Keratinocyte (primary cell): ENCODE measurements around the gene RBMS3. TPM values are rescaled to one million over a fixed set of nuclear protein-coding genes. Genes with fewer than 3 reads are reported as not detected.

Experiments
- DNase-seq: peaks from one replicate; pipeline ENCODE4 v3.0.0-alpha.2; 2011; ENCODE audit warnings: low read depth, missing footprints, low spot score
- FAIRE-seq: peaks from 2 replicates; lab custom pipeline; 2011; peaks lifted over from hg19 to GRCh38; lab: Jason Lieb, UNC
- H2AFZ ChIP-seq: 2 replicates; pipeline ENCODE4 v1.6.0; 2012; ENCODE audit warnings: low read length, control low read depth, inconsistent platforms; ENCODE audit not compliant: control insufficient read depth
- H3K27ac ChIP-seq: 2 replicates; pipeline ENCODE4 v1.5.1; 2011; ENCODE audit warnings: low read length; ENCODE audit not compliant: control insufficient read depth, insufficient read depth
- H3K27me3 ChIP-seq: 3 replicates; pipeline ENCODE4 v1.6.0; 2011; ENCODE audit warnings: low read length; ENCODE audit not compliant: control insufficient read depth, insufficient read depth; ENCODE audit errors: extremely low read depth
- H3K36me3 ChIP-seq, 2 experiments: 2 replicates in 1 of 2; 3 replicates in 1 of 2; pipeline ENCODE4 v1.5.1; 2011; ENCODE audit warnings: low read length in 2 of 2, mild to moderate bottlenecking in 1 of 2; ENCODE audit not compliant: control insufficient read depth in 2 of 2, insufficient read depth in 2 of 2; ENCODE audit errors: extremely low read depth in 1 of 2
- H3K4me1 ChIP-seq: 3 replicates; pipeline ENCODE4 v1.5.1; 2011; ENCODE audit warnings: low read length; ENCODE audit not compliant: control insufficient read depth, insufficient read depth; ENCODE audit errors: extremely low read depth
- H3K4me2 ChIP-seq: 3 replicates; pipeline ENCODE4 v1.6.0; 2011; ENCODE audit warnings: low read depth, low read length; ENCODE audit not compliant: control insufficient read depth, insufficient read depth; ENCODE audit errors: extremely low read depth
- H3K4me3 ChIP-seq, 3 experiments: fragments of 200-600 bp in 1 of 3; sonication (generic) in 1 of 3; 2 replicates in 2 of 3; 3 replicates in 1 of 3; pipeline ENCODE4 v1.5.1; 2011 to 2016; ENCODE audit warnings: low read length in 3 of 3, mild to moderate bottlenecking in 3 of 3, control low read depth in 2 of 3, inconsistent platforms in 1 of 3, low read depth in 1 of 3, mixed read lengths in 1 of 3, mixed run types in 1 of 3, moderate library complexity in 1 of 3; ENCODE audit not compliant: control insufficient read depth in 2 of 3, insufficient read depth in 2 of 3; ENCODE audit errors: extremely low read depth in 1 of 3
- H3K79me2 ChIP-seq: 2 replicates; pipeline ENCODE4 v1.6.0; 2012; ENCODE audit warnings: low read length; ENCODE audit not compliant: control insufficient read depth, insufficient read depth
- H3K9ac ChIP-seq: 3 replicates; pipeline ENCODE4 v1.6.0; 2011; ENCODE audit warnings: low read length; ENCODE audit not compliant: control insufficient read depth, insufficient read depth; ENCODE audit errors: extremely low read depth
- H3K9me1 ChIP-seq: 3 replicates; pipeline ENCODE4 v1.6.0; 2011; ENCODE audit warnings: low read length; ENCODE audit not compliant: control insufficient read depth, insufficient read depth; ENCODE audit errors: extremely low read depth
- H3K9me3 ChIP-seq: 2 replicates; pipeline ENCODE4 v1.5.1; 2012; ENCODE audit warnings: low read depth, low read length; ENCODE audit not compliant: control insufficient read depth
- H4K20me1 ChIP-seq: 3 replicates; pipeline ENCODE4 v1.6.0; 2011; ENCODE audit warnings: low read length; ENCODE audit not compliant: control insufficient read depth, insufficient read depth; ENCODE audit errors: extremely low read depth
- EZH2 ChIP-seq: IDR thresholded peaks from one replicate; pipeline ENCODE4 v1.6.1; 2012; ENCODE audit warnings: inconsistent platforms, mild to moderate bottlenecking, low read length, moderate library complexity
- dilution Hi-C: fragments of 300-500 bp; cut with MboI; formaldehyde crosslinking; loops from one replicate; pipeline ENCODE4 v1.7.0; 2020; ENCODE audit warnings: low sequenced_read_pairs; ENCODE audit not compliant: extremely low pct_ligation_motif_present
- polyA plus RNA-seq, 5 experiments: library from polyadenylated mRNA; depleted of rRNA in 3 of 5; stranded (reverse) in 3 of 5; stranded (forward) in 1 of 5; unstranded in 1 of 5; fragments of >200 nt; gene quantifications; 1 replicate in 1 of 5; 2 replicates in 3 of 5; 3 replicates in 1 of 5; pipeline versions ENCODE4 v1.2.1 to v1.2.3, GENCODE V29; 2011 to 2012; ENCODE audit warnings: missing spikeins in 2 of 5, low read depth in 1 of 5, low replicate concordance in 1 of 5
- TF ChIP-seq, protein P1 (sequence below), 3 experiments: IDR thresholded peaks in 1 of 3; conservative IDR thresholded peaks in 1 of 3; optimal IDR thresholded peaks in 1 of 3; 2 replicates in 2 of 3; 3 replicates in 1 of 3; pipeline versions ENCODE3 to v1.5.1; 2011; ENCODE audit warnings: low read length in 3 of 3, mild to moderate bottlenecking in 3 of 3, moderate library complexity in 2 of 3, control low read depth in 1 of 3, inconsistent platforms in 1 of 3; ENCODE audit not compliant: insufficient read depth in 2 of 3; ENCODE audit errors: extremely low read depth in 1 of 3

Gene RBMS3
- polyA plus RNA-seq, 1 donor (not counting 4 experiments of a cell fraction or from before 2014, with no cell fraction given), result 2.3 TPM

DNA sequence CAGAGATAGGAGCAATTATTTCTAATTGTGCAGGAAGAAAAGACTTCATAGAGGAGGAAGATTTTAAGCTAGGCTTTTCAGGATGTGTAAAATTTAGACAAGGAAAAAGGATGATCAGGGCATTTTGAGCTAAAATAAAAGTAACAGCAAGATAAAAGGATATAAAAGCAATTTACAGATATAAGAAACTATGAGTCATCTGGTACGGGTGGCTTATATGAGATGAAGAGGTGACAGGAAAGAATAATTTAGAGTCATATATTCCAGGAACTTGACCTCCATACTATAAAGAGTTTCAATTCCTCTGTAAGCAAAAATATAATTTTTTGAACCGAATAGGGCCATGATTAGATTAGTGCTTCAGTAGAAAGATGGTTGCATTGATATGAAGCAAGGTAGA is 273.7 kb downstream of the RBMS3 start:
- H3K4me1 ChIP-seq, result no peaks in the 10 kb centered on the region
- no peak overlapping the region for H3K27ac ChIP-seq
- no peaks in the 10 kb centered on the region for H3K9me1 ChIP-seq
- H3K36me3 ChIP-seq, result no peaks in the 10 kb centered on the region
- H3K79me2 ChIP-seq, result no peaks in the 10 kb centered on the region
- no peak overlapping the region for H3K9ac ChIP-seq
- no peaks in the 10 kb centered on the region for H3K9me3 ChIP-seq
- H3K27me3 ChIP-seq, result no peaks in the 10 kb centered on the region
- no peaks in the 10 kb centered on the region for H4K20me1 ChIP-seq
- dilution Hi-C loops, result no loop called here
- FAIRE-seq, result no peak
- no peak overlapping the region for H2AFZ ChIP-seq
- TF ChIP-seq, protein P1, sequence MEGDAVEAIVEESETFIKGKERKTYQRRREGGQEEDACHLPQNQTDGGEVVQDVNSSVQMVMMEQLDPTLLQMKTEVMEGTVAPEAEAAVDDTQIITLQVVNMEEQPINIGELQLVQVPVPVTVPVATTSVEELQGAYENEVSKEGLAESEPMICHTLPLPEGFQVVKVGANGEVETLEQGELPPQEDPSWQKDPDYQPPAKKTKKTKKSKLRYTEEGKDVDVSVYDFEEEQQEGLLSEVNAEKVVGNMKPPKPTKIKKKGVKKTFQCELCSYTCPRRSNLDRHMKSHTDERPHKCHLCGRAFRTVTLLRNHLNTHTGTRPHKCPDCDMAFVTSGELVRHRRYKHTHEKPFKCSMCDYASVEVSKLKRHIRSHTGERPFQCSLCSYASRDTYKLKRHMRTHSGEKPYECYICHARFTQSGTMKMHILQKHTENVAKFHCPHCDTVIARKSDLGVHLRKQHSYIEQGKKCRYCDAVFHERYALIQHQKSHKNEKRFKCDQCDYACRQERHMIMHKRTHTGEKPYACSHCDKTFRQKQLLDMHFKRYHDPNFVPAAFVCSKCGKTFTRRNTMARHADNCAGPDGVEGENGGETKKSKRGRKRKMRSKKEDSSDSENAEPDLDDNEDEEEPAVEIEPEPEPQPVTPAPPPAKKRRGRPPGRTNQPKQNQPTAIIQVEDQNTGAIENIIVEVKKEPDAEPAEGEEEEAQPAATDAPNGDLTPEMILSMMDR (optimal IDR thresholded peaks at IDR 0.05 in 1 of 3, IDR thresholded peaks at IDR 0.05 in 1 of 3, conservative IDR thresholded peaks at IDR 0.05 in 1 of 3; ENCODE audit: extremely low read depth in 1 of 3, insufficient read depth in 2 of 3, low read length in 3 of 3), result no peak
- no peak for TF ChIP-seq EZH2
- DNase-seq, result no peak
- H3K4me2 ChIP-seq, result no peak overlapping the region
- H3K4me3 ChIP-seq, result no peak overlapping the region

DNA sequence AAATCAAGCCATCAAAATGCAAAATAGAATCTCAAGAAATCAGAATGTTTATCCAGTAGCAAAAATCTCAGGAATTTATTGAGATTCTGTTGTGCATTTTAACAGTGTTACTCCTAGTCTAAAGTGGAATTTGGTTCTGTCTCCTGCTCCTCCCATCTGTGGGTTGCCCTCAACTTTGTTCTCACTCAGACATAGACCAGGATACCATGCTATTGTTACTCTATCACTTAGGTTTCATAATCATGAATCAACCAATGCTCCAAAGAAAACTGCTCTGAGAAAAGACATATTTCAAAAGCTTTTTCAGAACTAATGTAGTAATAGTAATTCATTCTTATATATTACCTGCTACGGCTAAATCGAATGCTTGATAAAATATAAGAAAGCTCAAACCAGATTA is 274.7 kb downstream of the RBMS3 start:
- dilution Hi-C loops, result no loop called here
- Histone ChIP-seq H3K27ac (no peak overlapping the region), H3K9me1 (no peaks in the 10 kb centered on the region), H4K20me1 (no peaks in the 10 kb centered on the region), H3K36me3 (no peaks in the 10 kb centered on the region), H3K4me3 (no peak overlapping the region), H3K9ac (no peak overlapping the region), H3K9me3 (no peaks in the 10 kb centered on the region), H3K79me2 (no peaks in the 10 kb centered on the region), H2AFZ (no peak overlapping the region), H3K27me3 (no peaks in the 10 kb centered on the region), H3K4me1 (no peaks in the 10 kb centered on the region), H3K4me2 (no peak overlapping the region)
- TF ChIP-seq EZH2, result no peak
- TF ChIP-seq, protein P1 (optimal IDR thresholded peaks at IDR 0.05 in 1 of 3, IDR thresholded peaks at IDR 0.05 in 1 of 3, conservative IDR thresholded peaks at IDR 0.05 in 1 of 3; ENCODE audit: extremely low read depth in 1 of 3, insufficient read depth in 2 of 3, low read length in 3 of 3), result no peak
- no peak for DNase-seq
- FAIRE-seq, result no peak
